Thoracic aorta (tissue), 2 donors: ENCODE results near the gene ZNF662. TPM values are rescaled to one million over a fixed set of nuclear protein-coding genes. Genes with fewer than 3 reads are reported as not detected.

ENCODE experiments used
- ATAC-seq: fragments of 150-250 bp; one replicate; pipeline ENCODE4 v1.8.0; 2017; ENCODE audit warnings: low read depth; ENCODE audit not compliant: insufficient number of reproducible peaks, low FRiP score
- DNase-seq: peaks from one replicate; pipeline ENCODE4 v3.0.0-alpha.2; 2020; ENCODE audit warnings: low spot score
- H3K27ac ChIP-seq, 2 donors: fragments of 200-600 bp; sonication (generic); 1 replicate in 1 of 2; 2 replicates in 1 of 2; pipeline ENCODE4 v1.5.1; 2016; ENCODE audit warnings: mild to moderate bottlenecking in 2 of 2, moderate library complexity in 2 of 2
- H3K27me3 ChIP-seq: fragments of 200-600 bp; sonication (generic); replicated peaks from 2 replicates; pipeline ENCODE4 v1.6.0; 2016; ENCODE audit warnings: mild to moderate bottlenecking; ENCODE audit not compliant: insufficient read depth
- H3K36me3 ChIP-seq: fragments of 200-600 bp; sonication (generic); one replicate; pipeline ENCODE4 v1.5.1; 2016
- H3K4me1 ChIP-seq, 2 donors: fragments of 200-600 bp; sonication (generic); 1 replicate in 1 of 2; 2 replicates in 1 of 2; pipeline versions ENCODE4 v1.5.1 to v1.6.0; 2016; ENCODE audit warnings: low read depth in 2 of 2, mild to moderate bottlenecking in 1 of 2; ENCODE audit not compliant: control insufficient read depth in 1 of 2
- H3K4me3 ChIP-seq: fragments of 200-600 bp; sonication (generic); 2 replicates; pipeline ENCODE4 v1.5.1; 2016; ENCODE audit warnings: mild to moderate bottlenecking
- H3K9me3 ChIP-seq: fragments of 200-600 bp; sonication (generic); 2 replicates; pipeline ENCODE4 v1.5.1; 2016
- total RNA-seq, 2 donors: library from RNA; depleted of rRNA; stranded (reverse); fragments of >200 nt; gene quantifications; one replicate each; pipeline versions ENCODE4 v1.1.0 to v1.2.3, GENCODE V29; 2016
- TF ChIP-seq, protein P1 (sequence below): fragments of 200-600 bp; sonication (generic); IDR thresholded peaks from one replicate; pipeline ENCODE4 v1.5.1; 2019; ENCODE audit warnings: antibody characterized with exemption

The ZNF662 gene
- total RNA-seq, 2 donors from 2014 or later, result 8.9 to 12.6 TPM

DNA sequence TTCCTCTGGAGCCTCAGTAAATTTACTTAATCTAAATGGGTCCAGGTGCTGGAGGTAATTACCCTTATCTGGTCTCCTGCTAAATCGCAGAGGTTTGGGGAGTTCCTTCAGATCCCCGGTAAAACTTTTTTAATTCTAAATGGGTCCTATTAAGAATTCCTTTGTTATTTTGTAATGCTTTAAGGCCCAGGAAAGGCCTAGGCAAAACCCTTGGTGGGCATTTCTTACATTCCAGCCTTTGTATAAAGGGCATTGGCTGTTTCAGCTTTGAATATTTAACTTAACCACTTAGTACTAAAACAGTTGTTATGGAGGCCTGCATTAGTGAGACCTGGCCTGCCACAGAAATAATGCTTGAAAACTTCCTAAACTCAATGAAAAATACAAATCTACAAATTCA is 14.9 kb upstream of the ZNF662 start:
- ATAC-seq, result no peak
- Histone ChIP-seq H3K27me3 (no peaks in the 10 kb centered on the region), H3K4me1 (no peaks in the 10 kb centered on the region), H3K27ac (no peak overlapping the region), H3K4me3 (no peak overlapping the region), H3K9me3 (no peaks in the 10 kb centered on the region), H3K36me3 (no peaks in the 10 kb centered on the region)
- TF ChIP-seq, protein P1, sequence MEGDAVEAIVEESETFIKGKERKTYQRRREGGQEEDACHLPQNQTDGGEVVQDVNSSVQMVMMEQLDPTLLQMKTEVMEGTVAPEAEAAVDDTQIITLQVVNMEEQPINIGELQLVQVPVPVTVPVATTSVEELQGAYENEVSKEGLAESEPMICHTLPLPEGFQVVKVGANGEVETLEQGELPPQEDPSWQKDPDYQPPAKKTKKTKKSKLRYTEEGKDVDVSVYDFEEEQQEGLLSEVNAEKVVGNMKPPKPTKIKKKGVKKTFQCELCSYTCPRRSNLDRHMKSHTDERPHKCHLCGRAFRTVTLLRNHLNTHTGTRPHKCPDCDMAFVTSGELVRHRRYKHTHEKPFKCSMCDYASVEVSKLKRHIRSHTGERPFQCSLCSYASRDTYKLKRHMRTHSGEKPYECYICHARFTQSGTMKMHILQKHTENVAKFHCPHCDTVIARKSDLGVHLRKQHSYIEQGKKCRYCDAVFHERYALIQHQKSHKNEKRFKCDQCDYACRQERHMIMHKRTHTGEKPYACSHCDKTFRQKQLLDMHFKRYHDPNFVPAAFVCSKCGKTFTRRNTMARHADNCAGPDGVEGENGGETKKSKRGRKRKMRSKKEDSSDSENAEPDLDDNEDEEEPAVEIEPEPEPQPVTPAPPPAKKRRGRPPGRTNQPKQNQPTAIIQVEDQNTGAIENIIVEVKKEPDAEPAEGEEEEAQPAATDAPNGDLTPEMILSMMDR, result no peak
- no peak for DNase-seq

DNA sequence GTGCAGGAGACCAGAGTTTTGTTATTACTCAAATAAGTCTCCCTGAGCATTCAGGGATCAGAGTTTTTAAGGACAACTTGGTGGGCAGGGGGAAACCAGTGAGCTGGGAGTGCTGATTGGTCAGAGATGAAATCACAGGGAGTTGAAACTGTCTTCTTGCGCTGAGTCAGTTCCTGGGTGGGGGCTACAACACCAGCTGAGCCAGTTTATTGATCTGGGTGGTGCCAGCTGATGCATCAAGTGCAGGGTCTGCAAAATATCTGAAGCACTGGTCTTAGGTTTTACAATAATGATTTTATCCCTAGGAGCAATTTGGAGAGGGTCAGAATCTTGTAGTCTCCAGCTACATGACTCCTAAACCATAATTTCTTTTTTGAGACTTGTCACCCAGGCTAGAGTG is 13.8 kb upstream of the ZNF662 start:
- Histone ChIP-seq H3K4me1 (no peaks in the 10 kb centered on the region), H3K27me3 (no peaks in the 10 kb centered on the region), H3K4me3 (no peak overlapping the region), H3K9me3 (no peaks in the 10 kb centered on the region), H3K27ac (no peak overlapping the region), H3K36me3 (no peaks in the 10 kb centered on the region)
- TF ChIP-seq, protein P1, result no peak
- no peak for DNase-seq
- ATAC-seq, result no peak

DNA sequence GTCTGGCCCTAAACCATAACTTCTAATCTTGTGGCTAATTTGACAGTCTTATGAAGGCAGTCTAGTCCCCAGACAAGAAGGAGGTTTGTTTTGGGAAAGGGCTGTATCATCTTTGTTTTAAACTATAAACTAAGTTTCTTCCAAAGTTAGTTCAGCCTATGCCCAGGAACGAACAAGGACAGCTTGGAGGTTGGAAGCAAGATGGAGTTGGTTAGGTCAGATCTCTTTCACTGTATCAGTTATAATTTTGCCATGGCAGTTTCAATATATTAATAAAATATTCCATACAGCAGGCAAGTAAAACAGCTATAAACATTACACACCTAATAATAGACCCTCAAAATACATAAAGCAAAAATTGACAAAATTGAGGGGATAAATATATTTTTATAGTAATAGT is 13.1 kb upstream of the ZNF662 start:
- Histone ChIP-seq H3K27me3 (no peaks in the 10 kb centered on the region), H3K4me1 (no peaks in the 10 kb centered on the region), H3K36me3 (no peaks in the 10 kb centered on the region), H3K4me3 (no peak overlapping the region), H3K9me3 (no peaks in the 10 kb centered on the region), H3K27ac (no peak overlapping the region)
- TF ChIP-seq, protein P1, result no peak
- no peak for DNase-seq
- ATAC-seq, result no peak

DNA sequence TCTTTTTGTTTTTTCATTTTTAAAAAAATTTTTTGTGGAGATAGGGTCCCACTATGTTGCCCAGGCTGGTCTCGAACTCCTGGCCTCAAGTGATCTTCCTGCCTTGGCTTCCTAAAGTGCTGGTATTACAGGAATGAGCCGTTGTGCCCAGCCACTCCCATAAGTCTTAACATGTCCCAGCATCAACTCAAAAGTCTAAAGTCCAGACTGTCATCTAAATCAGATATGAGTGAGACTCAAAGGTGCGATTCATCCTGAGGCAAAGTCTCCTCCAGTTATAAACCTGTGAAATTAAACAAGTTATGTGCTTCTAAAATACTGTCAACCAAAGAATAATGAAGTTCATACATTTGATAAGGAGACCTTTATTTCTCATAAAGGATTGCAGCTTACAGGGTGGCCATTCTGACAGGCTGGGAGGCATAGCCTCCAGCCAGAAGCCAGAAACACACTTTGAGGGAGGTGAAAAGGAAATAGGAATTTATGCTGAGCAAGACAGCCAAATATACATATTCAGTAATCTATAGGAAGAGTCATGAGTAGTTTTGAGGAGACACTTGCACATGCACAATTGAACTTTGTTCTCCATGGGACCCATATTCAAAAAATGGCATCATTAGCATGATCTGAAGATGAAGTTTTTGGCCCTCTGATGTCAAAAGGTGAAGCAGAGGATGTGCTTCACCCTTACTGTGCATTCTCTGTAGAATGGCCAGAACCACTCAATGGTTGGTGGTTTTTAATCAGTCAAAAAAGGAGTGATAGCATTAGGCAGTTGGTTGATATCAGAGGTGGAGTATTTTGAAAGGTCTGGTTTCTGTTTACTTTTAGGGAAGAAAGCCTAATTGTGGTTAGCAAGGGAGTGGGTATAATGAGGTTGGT is 11.0 kb upstream of the ZNF662 start:
- Histone ChIP-seq H3K4me3 (no peak overlapping the region), H3K27me3 (no peaks in the 10 kb centered on the region), H3K27ac (no peak overlapping the region), H3K9me3 (no peaks in the 10 kb centered on the region), H3K4me1 (no peaks in the 10 kb centered on the region), H3K36me3 (no peaks in the 10 kb centered on the region)
- no peak for DNase-seq
- no peak for ATAC-seq
- TF ChIP-seq, protein P1, result no peak

DNA sequence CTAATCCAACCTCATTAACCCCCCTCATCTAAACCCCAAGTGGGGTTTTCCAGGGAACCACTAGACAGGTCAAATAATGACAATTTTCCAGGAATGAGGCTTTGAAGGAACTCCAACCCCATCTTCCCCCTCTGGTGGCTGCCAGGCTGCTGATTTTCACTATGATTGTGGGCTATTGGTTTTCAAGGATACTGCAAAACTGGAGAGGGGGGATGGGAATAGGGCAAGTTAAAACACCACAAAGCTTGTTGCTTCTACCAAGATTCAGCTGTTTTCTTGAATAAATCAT is 10.4 kb upstream of the ZNF662 start:
- Histone ChIP-seq H3K4me3 (no peak overlapping the region), H3K36me3 (no peaks in the 10 kb centered on the region), H3K4me1 (no peaks in the 10 kb centered on the region), H3K27me3 (no peaks in the 10 kb centered on the region), H3K9me3 (no peaks in the 10 kb centered on the region), H3K27ac (no peak overlapping the region)
- TF ChIP-seq, protein P1, result no peak
- no peak for ATAC-seq
- DNase-seq, result no peak
